Suprapubic skin (tissue), 4 donors: Measurements from ENCODE around the gene HOXB3.

ENCODE experiments used
- CTCF ChIP-seq, 2 donors: fragments of 200-600 bp in 1 of 2; fragments of 450-650 bp in 1 of 2; sonication (generic) in 1 of 2; IDR thresholded peaks; one replicate each; pipeline ENCODE4 v1.5.1; 2016 to 2019; ENCODE audit warnings: antibody characterized with exemption in 2 of 2, mild to moderate bottlenecking in 1 of 2, moderate library complexity in 1 of 2
- POLR2A ChIP-seq, 2 donors: fragments of 450-650 bp; IDR thresholded peaks; one replicate each; pipeline ENCODE4 v1.6.1; 2017; ENCODE audit warnings: antibody characterized with exemption in 2 of 2, mild to moderate bottlenecking in 2 of 2, moderate library complexity in 2 of 2
- POLR2AphosphoS5 ChIP-seq, 3 donors: sonication (generic); formaldehyde crosslinking; IDR thresholded peaks; one replicate each; pipeline ENCODE4 v1.6.1; 2017; ENCODE audit warnings: antibody characterized with exemption in 3 of 3

- TF ChIP-seq CTCF (IDR thresholded peaks at IDR 0.05) (no peak), POLR2AphosphoS5 (IDR thresholded peaks at IDR 0.05) (no peak), POLR2A (IDR thresholded peaks at IDR 0.05) (no peak)
These were observed 14.9 kb downstream of the HOXB3 start for GRCh38 chr17:48575066-48575582.
